ENCODE measurements around the gene SESN3. TPM values are rescaled to one million over a fixed set of nuclear protein-coding genes. Genes with fewer than 3 reads are reported as not detected.

SESN3 gene
- total RNA-seq, 1 experiment from 2014 or later, result 28.2 TPM

- Mint-ChIP-seq H3K27ac (ENCODE audit: unreplicated experiment) (no peak overlapping the region), H3K4me1 (ENCODE audit: low read depth, unreplicated experiment) (peaks cover 7% of the 10 kb centered on the region), H3K36me3 (ENCODE audit: insufficient read depth, unreplicated experiment) (no peaks in the 10 kb centered on the region), H3K27me3 (ENCODE audit: insufficient read depth, unreplicated experiment) (no peaks in the 10 kb centered on the region), H3K4me3 (ENCODE audit: unreplicated experiment) (no peak overlapping the region), H3K9me3 (ENCODE audit: unreplicated experiment) (no peaks in the 10 kb centered on the region)
- BruUV-seq (replicated peaks), result no TSS peak
- Histone ChIP-seq H3K36me3 (ENCODE audit: control insufficient read depth, insufficient read depth, low read length) (no peaks in the 10 kb centered on the region), H3K9me3 (no peaks in the 10 kb centered on the region), H3K4me1 (no peaks in the 10 kb centered on the region), H3K27me3 (replicated peaks; ENCODE audit: control insufficient read depth, insufficient read depth, low read length) (no peaks in the 10 kb centered on the region), H3K4me3 (ENCODE audit: low read depth, low read length) (no peak overlapping the region)
- TF ChIP-seq CTCF (IDR thresholded peaks at IDR 0.05; ENCODE audit: insufficient read depth in 1 of 2, low read depth in 1 of 2, low read length in 1 of 2, severe bottlenecking in 1 of 2, unreplicated experiment in 1 of 2), result no peak
- CTCF ChIA-PET, result no interaction called here
- intact Hi-C loops (cut with micrococcal nuclease; ENCODE audit: unreplicated experiment), result no loop called here
- no peak for DNase-seq
- POLR2A ChIA-PET, result no interaction called here
These were observed 35.9 kb upstream of the SESN3 start for GRCh38 chr11:95266751-95267374.

- H3K27me3 ChIP-seq (replicated peaks; ENCODE audit: control insufficient read depth, insufficient read depth, low read length), result no peaks in the 10 kb centered on the region
- H3K4me1 Mint-ChIP-seq (ENCODE audit: low read depth, unreplicated experiment), result peaks cover 7% of the 10 kb centered on the region
- no peaks in the 10 kb centered on the region for H3K9me3 ChIP-seq
- no peak for TF ChIP-seq CTCF (IDR thresholded peaks at IDR 0.05; ENCODE audit: insufficient read depth in 1 of 2, low read depth in 1 of 2, low read length in 1 of 2, severe bottlenecking in 1 of 2, unreplicated experiment in 1 of 2)
- no peaks in the 10 kb centered on the region for H3K36me3 ChIP-seq (ENCODE audit: control insufficient read depth, insufficient read depth, low read length)
- POLR2A ChIA-PET, result no interaction called here
- BruUV-seq (replicated peaks), result no TSS peak
- CTCF ChIA-PET, result interaction anchor here (1.3 kb wide), 1 partner anchor 113 kb away, joined by 3 read pairs; no protein-coding TSS in a partner anchor
- no peak overlapping the region for H3K4me3 ChIP-seq (ENCODE audit: low read depth, low read length)
- H3K9me3 Mint-ChIP-seq (ENCODE audit: unreplicated experiment), result no peaks in the 10 kb centered on the region
- H3K36me3 Mint-ChIP-seq (ENCODE audit: insufficient read depth, unreplicated experiment), result no peaks in the 10 kb centered on the region
- H3K4me1 ChIP-seq, result no peaks in the 10 kb centered on the region
- H3K27ac Mint-ChIP-seq (ENCODE audit: unreplicated experiment), result no peak overlapping the region
- H3K27me3 Mint-ChIP-seq (ENCODE audit: insufficient read depth, unreplicated experiment), result no peaks in the 10 kb centered on the region
- intact Hi-C loops (cut with micrococcal nuclease; ENCODE audit: unreplicated experiment), result no loop called here
- no peak overlapping the region for H3K4me3 Mint-ChIP-seq (ENCODE audit: unreplicated experiment)
- no peak for DNase-seq
These were observed 33.9 kb upstream of the SESN3 start for GRCh38 chr11:95264881-95265280.

- H3K27ac Mint-ChIP-seq (ENCODE audit: unreplicated experiment), result no peak overlapping the region
- no peaks in the 10 kb centered on the region for H3K9me3 ChIP-seq
- no peak overlapping the region for H3K4me3 Mint-ChIP-seq (ENCODE audit: unreplicated experiment)
- CTCF ChIA-PET, result no interaction called here
- no peaks in the 10 kb centered on the region for H3K4me1 ChIP-seq
- intact Hi-C loops (cut with micrococcal nuclease; ENCODE audit: unreplicated experiment), result no loop called here
- TF ChIP-seq CTCF (IDR thresholded peaks at IDR 0.05; ENCODE audit: insufficient read depth in 1 of 2, low read depth in 1 of 2, low read length in 1 of 2, severe bottlenecking in 1 of 2, unreplicated experiment in 1 of 2), result no peak
- no peaks in the 10 kb centered on the region for H3K27me3 Mint-ChIP-seq (ENCODE audit: insufficient read depth, unreplicated experiment)
- no peak overlapping the region for H3K4me3 ChIP-seq (ENCODE audit: low read depth, low read length)
- H3K36me3 Mint-ChIP-seq (ENCODE audit: insufficient read depth, unreplicated experiment), result no peaks in the 10 kb centered on the region
- no peaks in the 10 kb centered on the region for H3K27me3 ChIP-seq (replicated peaks; ENCODE audit: control insufficient read depth, insufficient read depth, low read length)
- H3K9me3 Mint-ChIP-seq (ENCODE audit: unreplicated experiment), result no peaks in the 10 kb centered on the region
- H3K36me3 ChIP-seq (ENCODE audit: control insufficient read depth, insufficient read depth, low read length), result no peaks in the 10 kb centered on the region
- no TSS peak for BruUV-seq (replicated peaks)
- POLR2A ChIA-PET, result no interaction called here
- DNase-seq, result no peak
- peaks cover 7% of the 10 kb centered on the region for H3K4me1 Mint-ChIP-seq (ENCODE audit: low read depth, unreplicated experiment)
These were observed 32.2 kb upstream of the SESN3 start for GRCh38 chr11:95262994-95263765.
